ENCODE measurements around the gene TAL2.

The TAL2 gene

GRCh38 chr9:105673850-105674387, 11.7 kb downstream of the TAL2 start:
- in situ Hi-C loops (cut with MboI; ENCODE audit: low sequenced_read_pairs): no loop called here

DNA sequence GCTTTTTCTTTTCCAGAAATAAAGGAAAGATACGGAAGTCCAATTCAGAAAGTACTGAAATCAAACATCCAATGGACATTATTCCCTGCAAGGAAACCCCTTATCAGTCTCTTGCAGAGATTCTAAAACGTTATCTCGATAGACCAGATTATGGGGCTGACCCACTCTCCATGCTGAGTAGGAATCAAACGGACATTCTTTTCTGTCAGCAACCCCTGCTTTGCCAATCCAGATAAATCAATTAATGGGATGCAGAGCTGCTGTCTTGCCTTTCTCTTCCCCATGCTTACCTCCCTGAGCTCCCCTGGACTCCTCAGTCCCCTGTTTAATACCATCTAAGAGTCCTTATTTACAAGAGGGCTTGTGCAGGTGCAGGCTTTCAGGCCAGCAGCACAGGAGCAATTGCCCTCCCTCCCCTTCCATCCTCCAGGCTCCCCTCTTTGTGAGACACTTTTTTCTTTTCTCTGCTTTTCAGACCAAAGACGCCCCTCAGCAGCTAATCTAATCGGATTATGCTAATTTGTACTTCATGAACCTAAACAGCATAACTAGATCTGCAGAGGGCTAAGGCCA, 14.2 kb downstream of the TAL2 start:
- in situ Hi-C loops (cut with MboI; ENCODE audit: low sequenced_read_pairs): loop anchor here (25.0 kb wide), 1 partner anchor 889 kb away; no protein-coding TSS in a partner anchor

DNA sequence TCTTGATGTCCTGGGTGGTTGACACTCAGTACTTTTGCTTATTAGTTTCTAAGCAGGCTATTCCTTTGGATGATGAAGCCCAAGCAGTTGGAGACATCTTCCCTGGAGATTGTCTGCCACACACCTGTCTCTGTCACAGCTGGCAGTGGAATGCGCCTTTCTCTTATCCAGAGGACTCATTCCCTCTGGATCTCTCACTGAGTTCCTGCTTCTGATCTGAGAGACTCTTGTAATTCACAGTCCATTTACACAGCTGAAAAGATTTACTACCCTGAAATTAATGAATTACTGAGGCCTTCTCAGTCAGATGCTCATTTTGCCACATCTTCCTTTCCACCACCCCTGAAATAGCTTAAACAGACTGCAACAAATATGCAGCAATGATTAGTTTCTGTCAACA, 15.9 kb downstream of the TAL2 start:
- in situ Hi-C loops (cut with MboI; ENCODE audit: low sequenced_read_pairs): loop anchor here (25.0 kb wide), 1 partner anchor 891 kb away; no protein-coding TSS in a partner anchor

DNA sequence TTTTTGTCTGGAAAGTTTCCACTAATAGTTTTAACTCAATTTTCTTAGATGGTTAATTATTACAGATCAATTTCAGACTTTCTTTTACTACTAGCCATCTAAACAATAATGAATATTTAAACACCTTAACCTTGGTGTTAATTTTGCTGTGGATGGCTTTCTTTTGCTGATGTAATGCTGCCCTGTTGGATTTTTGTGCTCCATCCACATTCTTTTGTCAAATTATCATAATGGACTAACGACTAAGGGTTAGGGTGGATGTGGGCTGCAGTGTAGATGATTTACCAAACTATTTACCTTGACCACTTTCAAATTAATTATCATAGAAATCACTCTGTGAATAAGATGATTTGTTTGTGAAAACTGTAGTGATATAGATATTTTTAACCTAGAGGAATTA, 16.5 kb downstream of the TAL2 start:
- in situ Hi-C loops (cut with MboI; ENCODE audit: low sequenced_read_pairs): loop anchor here (25.0 kb wide), 1 partner anchor 891 kb away; no protein-coding TSS in a partner anchor

DNA sequence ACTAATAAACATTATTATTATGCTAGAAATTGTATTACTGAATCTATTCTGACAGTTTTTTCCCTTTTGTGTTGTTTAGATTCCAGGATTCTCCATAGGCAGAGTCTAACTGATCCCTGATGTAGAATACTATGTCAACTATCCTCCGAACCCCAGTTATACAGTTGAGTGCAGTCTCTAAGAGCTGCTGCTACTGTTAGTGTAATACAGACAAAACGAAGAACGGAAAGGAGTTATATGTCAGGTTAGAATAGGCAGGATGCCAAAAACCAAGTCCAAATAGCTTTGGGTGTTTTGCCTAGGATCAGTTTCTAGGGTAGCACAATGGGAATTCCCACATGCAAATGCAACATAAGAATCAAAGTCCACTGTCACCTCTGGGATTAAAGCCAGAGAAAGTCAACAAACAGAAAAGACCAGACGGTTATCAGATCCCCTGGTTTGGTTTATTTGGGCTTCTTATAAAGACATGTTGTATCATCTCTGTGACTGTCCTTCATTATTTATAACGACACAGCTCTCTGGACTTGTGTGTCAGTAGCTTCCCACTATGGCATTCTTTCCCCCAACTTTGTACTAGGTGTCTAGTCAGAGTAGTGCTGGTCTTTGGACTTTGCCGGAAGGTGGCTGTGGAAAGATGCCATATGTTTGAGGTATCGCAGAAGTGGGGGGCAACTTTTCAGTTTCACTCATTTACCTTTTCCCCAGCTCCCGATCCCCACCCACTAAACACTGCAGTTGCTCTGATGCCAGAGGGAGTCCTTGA, 17.2 kb downstream of the TAL2 start:
- in situ Hi-C loops (cut with MboI; ENCODE audit: low sequenced_read_pairs): loop anchor here (25.0 kb wide), 1 partner anchor 892 kb away; no protein-coding TSS in a partner anchor

DNA sequence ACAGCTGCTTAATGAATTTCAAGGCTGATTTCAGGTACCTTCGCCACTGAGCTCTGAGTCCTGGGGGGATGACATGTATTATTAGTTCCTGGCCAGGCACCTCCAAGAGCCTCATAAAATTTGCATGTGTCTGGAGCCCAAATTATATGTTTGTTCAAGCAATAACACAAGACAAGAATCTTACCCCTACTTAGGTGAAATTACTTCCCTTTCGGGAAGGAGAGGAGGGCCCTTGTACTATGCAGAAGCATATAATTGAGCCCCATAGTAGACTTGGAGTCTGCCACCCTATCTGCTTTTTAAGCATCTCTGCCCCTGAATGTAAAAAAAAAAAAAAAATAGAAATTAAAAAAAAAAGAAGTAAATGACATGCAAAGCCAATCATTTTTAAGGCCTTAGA, 19.1 kb downstream of the TAL2 start:
- in situ Hi-C loops (cut with MboI; ENCODE audit: low sequenced_read_pairs): loop anchor here (25.0 kb wide), 1 partner anchor 894 kb away; no protein-coding TSS in a partner anchor

- in situ Hi-C loops (cut with MboI; ENCODE audit: low sequenced_read_pairs): loop anchor here (25.0 kb wide), 1 partner anchor 894 kb away; no protein-coding TSS in a partner anchor
Observed at GRCh38 chr9:105681724-105682123, 19.5 kb downstream of the TAL2 start.

DNA sequence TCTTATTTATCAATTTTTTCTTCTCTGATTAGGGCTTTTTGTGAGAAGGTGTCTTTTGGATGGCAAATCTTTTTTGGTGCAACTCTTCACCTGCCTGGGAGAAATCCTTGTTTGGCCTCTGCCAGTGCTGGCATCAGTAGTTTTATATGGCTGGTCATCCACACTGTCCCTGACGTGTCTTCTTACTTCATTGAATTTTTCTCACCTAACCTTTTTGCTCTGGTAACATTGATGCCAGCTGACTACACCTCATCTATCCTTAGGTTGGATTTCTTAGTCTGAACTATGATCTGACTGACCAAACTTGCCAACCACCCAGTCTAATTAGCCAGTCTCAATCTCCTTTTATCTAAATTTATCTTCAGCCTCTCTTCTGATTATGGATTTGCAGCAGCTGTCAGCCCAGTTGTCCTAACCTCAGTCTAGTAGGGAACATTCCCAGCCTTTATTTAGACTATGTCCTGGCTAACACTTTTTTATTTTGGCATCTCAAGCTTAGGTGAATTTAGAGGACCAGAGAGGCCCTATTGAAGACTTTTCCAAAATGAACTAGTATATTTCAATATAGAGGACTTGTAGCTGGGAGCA, 21.5 kb downstream of the TAL2 start:
- in situ Hi-C loops (cut with MboI; ENCODE audit: low sequenced_read_pairs): loop anchor here (25.0 kb wide), 1 partner anchor 896 kb away; no protein-coding TSS in a partner anchor

GRCh38 chr9:105686936-105687335, 24.7 kb downstream of the TAL2 start:
- in situ Hi-C loops (cut with MboI; ENCODE audit: low sequenced_read_pairs): loop anchor here (25.0 kb wide), 1 partner anchor 900 kb away; no protein-coding TSS in a partner anchor

DNA sequence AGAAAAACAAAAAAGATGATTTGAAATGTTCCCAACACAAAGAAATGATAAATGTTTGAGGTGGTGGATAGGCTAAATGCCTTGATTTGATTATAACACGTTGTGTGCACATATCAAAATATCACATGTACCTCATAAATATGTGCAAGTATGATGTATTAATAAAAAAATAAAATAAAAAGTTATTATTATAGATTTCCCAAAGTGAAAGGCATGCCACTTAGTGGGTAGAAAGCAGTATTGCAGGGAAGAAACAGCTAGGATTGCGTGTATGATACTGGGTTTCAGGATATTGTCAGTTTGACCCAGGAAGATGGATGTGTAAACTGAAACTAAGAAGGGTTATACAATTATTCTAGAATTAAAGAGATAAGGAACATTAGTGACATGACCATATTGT, 28.5 kb downstream of the TAL2 start:
- in situ Hi-C loops (cut with MboI; ENCODE audit: low sequenced_read_pairs): loop anchor here (25.0 kb wide), 1 partner anchor 903 kb away; no protein-coding TSS in a partner anchor

- in situ Hi-C loops (cut with MboI; ENCODE audit: low sequenced_read_pairs): loop anchor here (25.0 kb wide), 1 partner anchor 906 kb away; no protein-coding TSS in a partner anchor
Observed at GRCh38 chr9:105693435-105694189, 31.4 kb downstream of the TAL2 start.

- in situ Hi-C loops (cut with MboI; ENCODE audit: low sequenced_read_pairs): loop anchor here (25.0 kb wide), 1 partner anchor 907 kb away; no protein-coding TSS in a partner anchor
Observed at GRCh38 chr9:105694190-105694847, 32.1 kb downstream of the TAL2 start, which contains the start of gene TMEM38B. TSS of gene TMEM38B (plus strand) at chr9:105694541. CDS start at chr9:105694661, 120 bp downstream.

GRCh38 chr9:105694848-105695581, 32.8 kb downstream of the TAL2 start:
- in situ Hi-C loops (cut with MboI; ENCODE audit: low sequenced_read_pairs): loop anchor here (25.0 kb wide), 1 partner anchor 908 kb away; no protein-coding TSS in a partner anchor

DNA sequence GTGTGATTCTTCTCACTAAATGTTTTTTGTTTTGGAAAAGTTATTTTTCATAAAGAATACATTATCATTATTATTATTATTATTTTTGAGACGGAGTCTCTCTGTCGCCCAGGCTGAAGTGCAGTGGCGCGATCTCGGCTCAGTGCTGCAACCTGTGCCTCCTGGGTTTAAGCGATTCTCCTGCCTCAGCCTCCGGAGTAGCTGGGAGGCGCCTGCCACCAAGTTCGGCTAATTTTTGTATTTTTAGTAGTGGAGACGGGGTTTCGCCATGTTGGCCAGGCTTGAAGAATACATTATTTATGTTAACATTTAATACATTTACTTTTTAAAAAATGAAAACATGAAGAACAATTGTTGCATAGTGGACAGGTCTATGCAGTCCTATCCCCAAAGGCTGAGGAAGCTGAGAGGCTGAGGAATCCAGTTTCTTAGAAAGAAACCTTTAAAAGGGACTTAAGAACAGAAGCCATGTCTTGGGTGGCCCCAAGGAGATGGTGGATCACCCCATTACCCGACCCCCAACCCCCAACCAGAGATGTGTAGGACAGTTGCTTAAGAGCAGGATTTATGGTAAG, 34.0 kb downstream of the TAL2 start:
- in situ Hi-C loops (cut with MboI; ENCODE audit: low sequenced_read_pairs): loop anchor here (25.0 kb wide), 1 partner anchor 909 kb away; no protein-coding TSS in a partner anchor

- in situ Hi-C loops (cut with MboI; ENCODE audit: low sequenced_read_pairs): loop anchor here (25.0 kb wide), 1 partner anchor 911 kb away; no protein-coding TSS in a partner anchor
Observed at GRCh38 chr9:105697871-105698270, 35.6 kb downstream of the TAL2 start.

DNA sequence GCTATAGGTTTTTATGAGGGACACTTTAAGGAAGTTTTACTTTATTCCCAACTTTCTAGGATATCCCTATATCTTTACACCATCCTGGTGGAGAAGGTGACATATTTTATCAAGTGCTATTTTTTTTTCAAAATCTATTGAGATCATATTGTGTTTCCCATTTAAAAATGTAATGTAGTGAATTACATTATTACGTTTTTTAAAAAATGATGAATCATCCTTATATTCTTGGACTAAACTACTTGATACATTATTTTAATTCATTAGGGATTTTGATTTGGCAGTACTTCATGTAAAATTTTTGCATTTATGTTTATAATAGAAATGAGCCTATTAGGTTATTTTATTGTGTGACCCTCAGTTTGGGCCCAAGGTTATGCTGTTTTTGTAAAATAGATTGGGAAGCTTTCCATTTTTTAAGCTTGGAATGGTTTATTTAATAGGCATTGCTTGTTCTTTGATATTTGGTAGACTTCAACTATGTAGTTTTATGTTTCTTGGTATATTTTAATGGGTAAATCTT, 36.2 kb downstream of the TAL2 start:
- in situ Hi-C loops (cut with MboI; ENCODE audit: low sequenced_read_pairs): loop anchor here (25.0 kb wide), 1 partner anchor 911 kb away; no protein-coding TSS in a partner anchor

DNA sequence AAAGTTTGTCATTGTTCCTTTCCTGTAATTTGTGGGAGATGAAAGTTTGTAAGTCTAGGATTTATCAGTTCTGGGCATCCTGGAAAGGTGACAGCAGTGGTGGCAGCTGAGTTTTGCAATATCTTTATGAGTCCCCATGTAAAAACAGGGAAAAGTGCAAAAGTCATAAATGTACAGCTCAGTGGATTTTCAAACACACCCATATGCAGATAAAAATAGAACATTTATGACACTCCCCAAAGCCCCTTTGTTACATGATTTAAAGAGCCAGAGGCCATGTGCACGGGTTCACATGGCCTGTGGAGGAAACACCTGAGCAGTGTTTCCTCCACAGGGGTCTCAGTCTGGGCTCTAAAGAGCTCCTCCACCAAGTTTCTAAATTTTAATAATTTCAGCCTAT, 38.4 kb downstream of the TAL2 start:
- in situ Hi-C loops (cut with MboI; ENCODE audit: low sequenced_read_pairs): loop anchor here (25.0 kb wide), 1 partner anchor 88 kb away; no protein-coding TSS in a partner anchor

DNA sequence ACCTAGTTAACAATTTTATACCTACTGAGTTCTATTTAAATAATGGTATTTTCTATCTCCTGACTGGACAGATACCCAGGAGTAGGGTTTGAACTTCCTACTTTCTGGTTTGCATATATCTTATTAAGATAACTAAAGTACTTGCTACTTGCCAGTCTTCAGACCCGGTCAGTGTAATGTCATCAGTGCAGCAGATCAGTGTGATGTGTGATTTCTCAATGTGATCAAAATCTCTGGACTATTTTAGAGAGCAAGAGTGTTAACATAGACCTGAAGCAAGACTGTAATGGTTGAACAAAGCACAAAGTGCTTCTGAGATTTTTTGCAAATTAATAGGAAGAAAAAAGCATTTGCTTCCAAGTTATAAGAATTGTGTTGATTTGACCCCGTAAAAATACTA, 38.9 kb downstream of the TAL2 start:
- in situ Hi-C loops (cut with MboI; ENCODE audit: low sequenced_read_pairs): loop anchor here (25.0 kb wide), 1 partner anchor 89 kb away; no protein-coding TSS in a partner anchor
